Skin of body (tissue), 2 donors: ENCODE data around the gene TPCN1. TPM values are rescaled to one million over a fixed set of nuclear protein-coding genes. Genes with fewer than 3 reads are reported as not detected.

Source experiments
- DNase-seq: peaks from one replicate; lab custom pipeline; 2025; lab: John Stamatoyannopoulos, UW
- total RNA-seq: library from RNA; depleted of rRNA; stranded (reverse); fragments of >200 nt; gene quantifications from one replicate; pipeline ENCODE4 v1.2.3, GENCODE V29; 2014

The TPCN1 gene
- total RNA-seq, 1 donor from 2014 or later: 19.0 TPM

- no peak for DNase-seq
Observed at GRCh38 chr12:113240395-113240794, 19.1 kb downstream of the TPCN1 start.

DNA sequence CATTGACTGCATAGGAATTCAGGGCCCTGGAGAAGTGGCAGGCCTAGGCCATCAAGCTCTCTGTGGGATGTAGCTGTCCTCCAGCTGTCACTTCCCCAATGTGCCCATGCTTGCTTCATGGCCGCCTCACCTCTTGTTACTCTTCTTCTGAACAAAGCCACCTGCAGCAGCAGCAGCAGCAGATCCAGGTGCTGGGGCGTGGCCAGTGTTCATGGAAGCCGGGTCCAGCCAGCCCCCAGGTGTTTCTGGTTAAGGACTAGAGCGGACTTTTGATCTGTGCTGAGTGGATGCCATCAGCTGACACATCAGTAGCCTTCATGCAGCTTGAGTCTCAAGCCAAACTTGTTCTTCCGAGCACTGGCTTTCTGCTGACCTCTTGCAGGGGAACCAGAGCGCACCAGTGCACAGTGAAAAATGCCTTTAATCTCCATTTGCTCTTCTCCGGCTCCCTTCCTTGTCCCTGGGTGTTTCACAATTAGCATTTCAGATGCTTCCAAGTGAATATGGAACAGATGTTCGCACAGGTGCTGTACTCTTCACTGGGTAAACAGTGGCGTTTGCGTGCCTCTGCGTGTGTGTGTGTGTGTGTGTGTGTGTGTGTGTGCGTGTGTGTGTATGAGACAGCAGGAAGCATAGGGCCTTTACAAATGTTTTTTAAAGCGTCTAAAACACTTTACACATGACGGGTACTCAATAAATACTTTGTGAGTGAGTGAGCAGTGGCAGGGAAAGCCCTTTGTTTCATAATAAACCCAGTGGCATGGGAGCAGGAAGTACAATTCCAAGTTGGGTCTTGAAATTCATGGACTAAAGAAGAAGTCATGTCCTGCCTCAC lies 20.1 kb downstream of the TPCN1 start:
- DNase-seq: no peak

DNA sequence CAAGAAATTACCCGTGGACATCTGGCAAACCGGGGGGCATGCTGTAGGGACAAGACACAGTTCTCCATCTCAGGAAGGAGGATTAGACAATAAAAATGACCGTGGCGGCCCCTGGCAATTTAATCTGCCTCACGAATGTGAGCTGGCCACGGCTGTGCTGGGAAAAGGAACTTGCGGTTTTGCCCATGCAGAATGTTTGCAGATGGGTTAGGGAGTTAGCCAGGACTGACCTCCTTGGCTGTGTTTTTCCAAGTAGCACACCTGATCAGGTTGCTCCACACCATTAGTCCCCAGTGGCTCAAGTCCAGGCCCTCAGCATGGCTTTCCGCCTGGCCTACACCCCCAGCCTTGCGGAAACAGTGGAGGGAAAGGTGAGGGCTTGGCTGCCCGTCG lies 20.8 kb downstream of the TPCN1 start:
- no peak for DNase-seq

DNA sequence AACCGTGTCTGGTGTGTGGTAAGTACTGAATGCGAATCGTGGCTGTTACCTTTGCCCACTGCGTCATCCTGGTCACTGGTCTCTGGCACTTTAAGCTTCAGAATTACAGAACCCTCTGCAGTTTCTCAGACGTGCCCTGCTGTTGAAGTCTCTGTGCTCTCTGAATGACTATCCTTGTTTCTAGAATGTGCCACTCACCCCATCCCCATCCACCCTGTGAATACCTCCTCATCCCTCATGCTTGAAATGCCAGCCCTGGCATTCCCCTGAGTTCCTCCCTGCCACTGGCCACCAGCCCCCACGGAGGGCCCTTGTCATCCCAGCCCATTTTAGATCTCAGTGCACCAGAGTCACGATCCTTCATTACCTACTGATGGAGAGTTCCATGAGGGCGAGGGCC lies 21.3 kb downstream of the TPCN1 start:
- DNase-seq: no peak

- DNase-seq: peak; percentile 21
Observed at GRCh38 chr12:113244047-113244460, 22.8 kb downstream of the TPCN1 start.

GRCh38 chr12:113244478-113244958 lies 23.3 kb downstream of the TPCN1 start:
- DNase-seq: no peak

- peak; percentile 82 for DNase-seq
Observed at GRCh38 chr12:113245695-113246477, 24.6 kb downstream of the TPCN1 start.

DNA sequence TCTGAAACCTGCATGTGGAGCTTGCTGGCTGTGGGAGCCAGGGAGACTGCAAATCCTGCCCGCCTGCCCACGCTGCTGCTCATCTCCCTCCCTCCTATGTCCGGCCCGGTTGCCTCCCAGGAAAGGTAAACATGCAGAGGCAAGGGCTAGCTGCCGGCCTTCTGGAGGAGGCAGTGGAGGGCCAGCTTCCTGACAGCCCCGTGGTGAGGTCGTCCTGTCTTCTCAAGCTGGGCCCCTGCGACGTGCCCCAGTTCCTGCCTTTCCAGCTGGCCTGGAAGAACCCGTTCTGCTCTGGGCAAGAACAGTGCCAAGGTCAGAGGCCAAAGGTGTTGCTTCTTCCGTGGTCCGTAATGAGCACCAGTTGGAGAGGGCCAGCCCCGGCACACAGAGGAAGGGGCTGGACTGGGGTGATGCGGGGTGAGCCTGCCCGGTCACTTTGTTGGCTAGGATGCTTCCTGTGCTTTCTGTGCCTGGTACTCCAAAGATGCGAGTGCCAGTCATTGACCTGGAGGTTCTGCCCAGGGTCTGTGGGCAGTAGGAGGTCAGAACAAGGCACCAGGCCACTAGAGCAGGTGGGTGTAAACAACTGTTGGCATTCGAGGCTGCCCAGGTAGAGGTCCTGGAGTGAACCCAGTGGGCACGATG lies 25.3 kb downstream of the TPCN1 start:
- no peak for DNase-seq

DNA sequence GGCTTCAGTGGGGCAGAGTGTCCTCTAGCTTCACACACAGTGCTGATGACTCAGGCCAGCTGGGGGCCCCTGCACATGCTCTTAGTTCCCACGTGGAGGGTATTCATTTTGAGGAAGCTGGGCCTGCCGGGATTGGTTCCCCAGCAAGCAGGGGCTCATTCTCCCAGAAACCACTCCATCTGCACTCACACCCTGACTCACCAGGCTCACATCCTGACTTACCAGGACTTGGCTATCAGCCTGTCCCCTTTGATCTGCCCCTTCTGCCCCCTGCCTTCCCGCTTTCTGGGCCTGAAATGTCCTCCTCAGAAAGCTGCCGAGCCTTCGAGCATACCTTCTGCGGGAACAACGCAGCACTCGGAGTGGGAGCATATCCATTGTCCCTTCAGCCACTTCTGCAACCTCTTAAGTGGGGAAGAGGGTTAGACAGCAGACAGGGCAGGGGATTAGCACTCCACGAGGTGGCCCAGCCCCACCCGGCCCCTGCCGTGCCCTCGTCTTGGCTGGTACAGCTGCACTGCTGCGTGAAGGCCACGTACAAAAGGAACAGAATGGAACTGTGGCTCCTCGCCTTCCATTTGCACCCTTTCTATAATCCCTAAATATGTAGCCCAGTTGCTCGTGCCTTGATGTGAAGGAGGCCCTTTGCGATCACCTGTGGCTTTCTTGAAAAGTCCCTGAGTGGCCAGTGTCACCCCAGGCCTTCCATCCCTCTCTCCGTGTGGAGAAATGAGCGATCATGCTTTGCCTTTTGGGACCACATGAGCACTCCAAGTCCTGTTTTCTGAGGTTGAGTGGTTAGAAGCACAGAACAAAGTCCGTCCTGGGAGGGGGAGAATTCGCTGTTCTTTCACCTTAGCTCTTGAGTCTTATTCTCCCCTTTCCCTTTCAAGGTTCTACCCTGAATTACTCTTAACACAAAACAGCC lies 26.1 kb downstream of the TPCN1 start:
- no peak for DNase-seq

- no peak for DNase-seq
Observed at GRCh38 chr12:113248051-113248825, 27.0 kb downstream of the TPCN1 start.

GRCh38 chr12:113248842-113249435 lies 27.7 kb downstream of the TPCN1 start:
- no peak for DNase-seq

GRCh38 chr12:113249546-113249945 lies 28.3 kb downstream of the TPCN1 start:
- no peak for DNase-seq

DNA sequence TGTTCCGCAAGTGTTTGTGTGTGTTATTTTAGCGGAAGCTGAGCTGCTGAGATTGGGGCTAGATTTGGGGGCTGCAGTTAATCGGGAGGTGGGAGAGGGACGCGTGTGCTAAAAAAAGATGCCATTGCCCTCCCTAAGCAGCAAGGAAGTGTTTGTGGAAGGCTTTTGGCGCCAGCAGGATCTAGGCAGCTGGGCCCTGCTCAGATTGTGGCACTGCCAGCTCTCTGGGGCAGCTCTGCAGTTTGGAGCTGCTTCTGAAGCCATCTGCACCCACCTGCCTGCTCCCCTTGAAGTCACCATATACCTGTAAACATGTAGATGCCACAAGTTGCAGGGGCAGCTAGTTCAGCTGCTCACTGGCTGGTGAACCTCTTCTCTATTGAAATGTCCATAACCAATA lies 28.8 kb downstream of the TPCN1 start:
- DNase-seq: no peak

DNA sequence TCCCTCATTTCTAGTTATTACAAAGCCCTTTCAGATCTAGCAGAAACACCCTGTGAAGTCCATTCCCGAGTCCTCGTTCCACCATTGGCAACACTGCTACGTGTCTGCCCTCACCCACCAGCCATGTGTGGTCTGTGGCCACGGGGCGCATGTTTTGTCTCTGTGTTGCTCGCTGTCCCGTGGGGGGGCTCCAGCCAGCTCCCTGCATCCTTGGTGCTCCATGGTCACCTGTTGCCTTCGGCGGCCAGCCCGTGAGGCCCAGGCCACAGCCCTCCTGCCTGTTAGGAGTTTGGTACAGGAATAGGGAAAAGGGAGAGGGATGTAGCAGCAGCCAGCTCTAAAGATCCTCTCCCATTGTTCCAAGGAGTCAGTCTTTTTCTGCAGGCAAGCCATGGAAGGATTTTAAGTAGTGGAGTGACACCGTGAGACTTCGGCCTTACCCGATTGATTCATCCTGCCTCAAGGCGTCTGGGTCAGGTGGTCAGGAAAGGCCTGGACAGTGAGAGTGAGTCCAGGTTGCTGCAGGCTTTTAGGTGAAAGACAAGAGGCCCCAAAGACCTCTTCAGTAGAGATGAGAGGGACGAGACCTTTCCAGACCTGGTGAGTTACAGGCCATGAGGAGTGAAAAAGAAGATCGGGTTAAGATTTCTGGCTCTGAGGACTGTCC lies 30.3 kb downstream of the TPCN1 start:
- no peak for DNase-seq

DNA sequence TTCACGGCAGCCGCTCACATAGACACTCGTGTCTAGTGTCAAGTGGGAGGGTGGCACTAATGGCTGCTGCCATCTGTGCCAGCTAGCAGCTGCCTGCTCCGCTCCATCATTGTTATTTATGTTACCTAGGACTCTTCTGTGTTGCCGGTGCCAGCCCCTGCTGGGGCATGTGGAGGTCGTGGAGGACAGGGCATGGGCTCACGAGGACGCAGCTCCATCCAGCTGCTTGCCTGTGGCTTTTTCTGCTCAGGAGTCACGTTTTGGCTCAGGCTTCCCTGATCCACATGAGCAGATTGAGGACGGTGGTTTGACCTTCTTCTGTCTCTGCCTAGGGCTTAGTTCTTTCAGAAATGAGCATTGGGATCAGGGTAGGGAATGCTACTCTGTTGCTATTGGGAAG lies 31.2 kb downstream of the TPCN1 start:
- no peak for DNase-seq

DNA sequence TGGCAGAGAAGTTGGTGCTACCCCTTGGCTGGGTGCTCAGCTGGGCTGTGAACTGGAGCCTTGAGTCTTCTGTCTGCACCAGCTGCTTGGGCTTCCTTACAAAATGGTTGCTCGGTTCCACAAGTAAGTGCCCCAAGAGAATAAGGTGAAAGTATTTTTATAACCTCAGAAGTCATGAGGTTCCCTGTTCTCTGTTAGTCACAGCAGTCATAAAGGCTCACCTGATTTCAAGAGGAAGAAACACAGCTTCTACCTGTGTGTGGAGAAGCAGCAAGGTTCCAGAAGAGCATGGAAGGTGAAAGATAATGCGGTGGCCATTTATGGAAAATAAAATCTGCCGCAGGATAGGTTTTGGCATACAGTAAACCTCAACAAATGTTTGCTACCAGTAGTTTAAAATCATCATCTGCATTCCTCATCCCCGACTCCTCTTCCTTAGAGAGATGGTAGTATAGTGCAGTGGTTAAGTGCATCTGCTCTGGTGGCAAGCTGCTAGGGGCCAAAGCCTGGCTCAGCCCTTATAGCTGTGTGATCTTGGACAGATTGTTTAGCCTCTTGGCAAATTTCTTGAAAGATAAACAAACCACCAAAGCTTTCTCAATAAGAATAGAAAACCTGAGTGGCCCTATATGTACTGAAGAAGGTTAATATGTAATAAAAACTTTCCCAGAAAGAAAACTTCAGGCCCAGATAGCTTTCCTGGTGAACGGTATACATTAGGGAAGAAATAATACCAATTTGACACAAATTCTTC lies 32.4 kb downstream of the TPCN1 start:
- DNase-seq: no peak

DNA sequence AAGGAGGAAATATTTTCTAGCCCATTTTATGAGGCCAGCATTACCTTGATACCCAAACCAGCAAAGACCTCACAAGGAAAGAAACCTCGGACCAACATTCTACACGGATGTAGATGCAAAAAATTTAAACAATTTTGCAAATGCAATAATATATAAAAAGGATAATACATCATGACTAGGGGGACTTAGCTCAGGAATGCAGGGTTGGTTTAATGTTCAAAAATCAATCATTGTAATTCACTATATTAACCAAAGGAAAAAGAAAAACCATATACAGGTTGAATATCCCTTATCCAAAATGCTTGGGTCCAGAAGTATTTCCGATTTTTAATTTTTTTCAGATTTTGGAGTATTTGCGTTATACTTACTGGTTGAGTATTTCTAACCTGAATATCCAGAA lies 33.0 kb downstream of the TPCN1 start:
- no peak for DNase-seq

DNA sequence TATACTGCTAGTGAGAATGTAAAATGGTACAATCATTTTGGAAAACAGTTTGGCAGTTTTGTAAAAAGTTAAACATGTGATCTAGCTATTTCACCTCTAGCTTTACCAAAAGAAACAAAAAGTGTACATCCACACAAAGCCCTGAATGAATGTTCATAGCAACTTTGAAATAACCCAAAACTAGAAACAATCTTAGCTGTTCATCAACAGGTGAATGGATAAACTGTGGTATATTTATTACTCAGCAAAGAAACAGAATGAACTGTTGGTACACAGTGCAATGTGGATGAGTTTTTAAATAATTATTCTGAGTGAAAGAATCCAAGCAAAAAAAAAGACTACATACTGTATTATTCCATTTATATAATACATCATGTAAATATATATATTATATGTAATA lies 36.3 kb downstream of the TPCN1 start:
- no peak for DNase-seq
